HCT116 (cell line): ENCODE results near the gene MRPS2.

Experiments
- EZH2 ChIP-seq: fragments of 200-600 bp; sonication (generic); IDR thresholded peaks from 2 replicates; pipeline ENCODE4 v1.6.1; 2017; ENCODE audit warnings: antibody characterized with exemption, mixed run types
- EZH2phosphoT487 ChIP-seq: fragments of 200-600 bp; IDR thresholded peaks from 2 replicates; pipeline ENCODE4 v1.6.1; 2018; ENCODE audit warnings: antibody characterized with exemption, borderline replicate concordance
- JUND ChIP-seq: IDR thresholded peaks from 2 replicates; pipeline ENCODE4 v1.6.1; 2012
- POLR2A ChIP-seq: IDR thresholded peaks from 2 replicates; pipeline ENCODE4 v1.7.0; 2011; ENCODE audit warnings: borderline replicate concordance; ENCODE audit not compliant: insufficient read depth, insufficient read length; ENCODE audit errors: extremely low read depth
- POLR2AphosphoS5 ChIP-seq: IDR thresholded peaks from 2 replicates; pipeline ENCODE4 v1.6.1; 2011; ENCODE audit warnings: mild to moderate bottlenecking, low read depth, low read length, moderate library complexity
- RAD21 ChIP-seq: IDR thresholded peaks from 2 replicates; pipeline ENCODE4 v1.6.1; 2012; ENCODE audit warnings: low read depth, mild to moderate bottlenecking
- SIN3A ChIP-seq: IDR thresholded peaks from 2 replicates; pipeline ENCODE4 v1.6.1; 2012; ENCODE audit warnings: low read depth
- SP1 ChIP-seq: IDR thresholded peaks from 2 replicates; pipeline ENCODE4 v1.6.1; 2012; ENCODE audit warnings: low read depth
- SRF ChIP-seq: IDR thresholded peaks from 2 replicates; pipeline ENCODE4 v1.6.1; 2012; ENCODE audit warnings: low read depth
- TCF7L2 ChIP-seq: IDR thresholded peaks from 2 replicates; pipeline ENCODE4 v1.7.0; 2011; ENCODE audit warnings: borderline replicate concordance, inconsistent platforms; ENCODE audit not compliant: insufficient read depth, insufficient read length; ENCODE audit errors: extremely low read depth
- YY1 ChIP-seq: IDR thresholded peaks from 2 replicates; pipeline ENCODE4 v1.6.1; 2011; ENCODE audit warnings: low read length, low read depth, moderate library complexity, mild to moderate bottlenecking; ENCODE audit not compliant: insufficient replicate concordance; ENCODE audit errors: extremely low read depth
- ZNF274 ChIP-seq: fragments of 200-500 bp; sonication (Bioruptor generic); IDR thresholded peaks from 2 replicates; pipeline ENCODE4 v1.6.1; 2014; ENCODE audit warnings: mild to moderate bottlenecking, low read depth, low read length, inconsistent platforms
- TF ChIP-seq, protein P1 (sequence below): IDR thresholded peaks from 2 replicates; pipeline ENCODE4 v1.6.1; 2011; ENCODE audit warnings: mild to moderate bottlenecking, low read length, moderate library complexity; ENCODE audit not compliant: insufficient replicate concordance; ENCODE audit errors: extremely low read depth
- TF ChIP-seq, protein P2 (sequence below), 3 experiments: fragments of 200-600 bp in 1 of 3; sonication (generic) in 1 of 3; IDR thresholded peaks in 2 of 3; conservative IDR thresholded peaks in 1 of 3; 2 replicates each; pipeline ENCODE4 v1.5.1; 2012 to 2017; ENCODE audit warnings: low read depth in 2 of 3, low read length in 2 of 3, antibody characterized with exemption in 1 of 3, borderline replicate concordance in 1 of 3, control low read depth in 1 of 3, mild to moderate bottlenecking in 1 of 3, mixed read lengths in 1 of 3, mixed run types in 1 of 3, moderate library complexity in 1 of 3; ENCODE audit not compliant: insufficient read depth in 1 of 3

DNA sequence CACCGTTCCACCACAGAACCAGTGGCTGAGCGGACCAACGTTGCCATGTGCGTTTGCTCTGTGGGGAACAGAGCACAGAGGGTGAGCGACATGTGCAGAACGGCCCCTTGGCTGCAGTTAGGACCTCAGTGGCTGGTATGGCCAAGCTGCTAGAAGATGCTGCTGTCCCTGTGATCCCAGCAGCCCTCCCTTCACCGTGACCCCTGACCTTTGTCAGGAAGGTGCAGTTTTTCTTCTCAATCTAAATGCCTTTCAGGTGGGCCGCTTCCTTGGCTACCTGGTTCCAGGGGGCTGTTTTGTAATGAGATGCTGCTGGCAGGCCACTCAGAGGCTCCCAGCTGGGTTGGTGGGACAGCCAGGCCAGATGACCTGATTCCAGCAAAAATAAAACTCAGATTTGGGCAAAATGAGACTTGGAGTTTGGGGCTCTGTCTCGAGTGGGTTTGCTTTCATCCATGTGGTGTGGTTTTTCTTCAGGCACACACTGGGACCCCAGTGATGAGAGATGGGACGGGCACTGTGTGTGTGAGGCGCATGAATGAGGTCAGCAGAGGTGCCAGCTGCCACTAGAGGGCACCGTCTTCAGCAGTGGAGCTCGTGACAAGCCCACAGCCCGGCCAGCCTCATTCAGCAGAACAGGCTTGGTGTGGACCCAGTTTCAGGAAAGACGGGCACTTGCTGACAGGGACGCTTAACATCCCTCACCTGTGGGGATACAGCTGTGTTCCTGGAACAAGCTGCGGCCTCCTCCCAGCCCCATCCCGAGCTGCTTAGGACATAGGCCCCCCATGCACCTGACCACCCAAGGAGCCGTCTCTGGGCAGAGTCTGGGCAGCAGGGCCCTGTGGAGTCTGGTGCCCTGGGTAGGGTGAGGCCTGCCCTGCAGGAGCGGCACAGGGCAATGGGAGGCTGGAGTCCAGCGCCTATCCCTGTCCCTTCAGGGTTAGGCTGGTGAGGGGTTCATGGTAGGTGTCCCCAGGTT lies 4.1 kb downstream of the MRPS2 start:
- TF ChIP-seq, protein P1, sequence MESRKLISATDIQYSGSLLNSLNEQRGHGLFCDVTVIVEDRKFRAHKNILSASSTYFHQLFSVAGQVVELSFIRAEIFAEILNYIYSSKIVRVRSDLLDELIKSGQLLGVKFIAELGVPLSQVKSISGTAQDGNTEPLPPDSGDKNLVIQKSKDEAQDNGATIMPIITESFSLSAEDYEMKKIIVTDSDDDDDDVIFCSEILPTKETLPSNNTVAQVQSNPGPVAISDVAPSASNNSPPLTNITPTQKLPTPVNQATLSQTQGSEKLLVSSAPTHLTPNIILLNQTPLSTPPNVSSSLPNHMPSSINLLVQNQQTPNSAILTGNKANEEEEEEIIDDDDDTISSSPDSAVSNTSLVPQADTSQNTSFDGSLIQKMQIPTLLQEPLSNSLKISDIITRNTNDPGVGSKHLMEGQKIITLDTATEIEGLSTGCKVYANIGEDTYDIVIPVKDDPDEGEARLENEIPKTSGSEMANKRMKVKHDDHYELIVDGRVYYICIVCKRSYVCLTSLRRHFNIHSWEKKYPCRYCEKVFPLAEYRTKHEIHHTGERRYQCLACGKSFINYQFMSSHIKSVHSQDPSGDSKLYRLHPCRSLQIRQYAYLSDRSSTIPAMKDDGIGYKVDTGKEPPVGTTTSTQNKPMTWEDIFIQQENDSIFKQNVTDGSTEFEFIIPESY, result no peak
- TF ChIP-seq POLR2A (no peak), POLR2AphosphoS5 (no peak), SIN3A (no peak), SP1 (no peak), RAD21 (no peak), EZH2phosphoT487 (no peak), SRF (no peak), TCF7L2 (no peak), EZH2 (no peak), YY1 (no peak), ZNF274 (no peak), JUND (no peak)
- TF ChIP-seq, protein P2, sequence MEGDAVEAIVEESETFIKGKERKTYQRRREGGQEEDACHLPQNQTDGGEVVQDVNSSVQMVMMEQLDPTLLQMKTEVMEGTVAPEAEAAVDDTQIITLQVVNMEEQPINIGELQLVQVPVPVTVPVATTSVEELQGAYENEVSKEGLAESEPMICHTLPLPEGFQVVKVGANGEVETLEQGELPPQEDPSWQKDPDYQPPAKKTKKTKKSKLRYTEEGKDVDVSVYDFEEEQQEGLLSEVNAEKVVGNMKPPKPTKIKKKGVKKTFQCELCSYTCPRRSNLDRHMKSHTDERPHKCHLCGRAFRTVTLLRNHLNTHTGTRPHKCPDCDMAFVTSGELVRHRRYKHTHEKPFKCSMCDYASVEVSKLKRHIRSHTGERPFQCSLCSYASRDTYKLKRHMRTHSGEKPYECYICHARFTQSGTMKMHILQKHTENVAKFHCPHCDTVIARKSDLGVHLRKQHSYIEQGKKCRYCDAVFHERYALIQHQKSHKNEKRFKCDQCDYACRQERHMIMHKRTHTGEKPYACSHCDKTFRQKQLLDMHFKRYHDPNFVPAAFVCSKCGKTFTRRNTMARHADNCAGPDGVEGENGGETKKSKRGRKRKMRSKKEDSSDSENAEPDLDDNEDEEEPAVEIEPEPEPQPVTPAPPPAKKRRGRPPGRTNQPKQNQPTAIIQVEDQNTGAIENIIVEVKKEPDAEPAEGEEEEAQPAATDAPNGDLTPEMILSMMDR (IDR thresholded peaks at IDR 0.05 in 2 of 3, conservative IDR thresholded peaks at IDR 0.05 in 1 of 3; ENCODE audit: borderline replicate concordance in 1 of 3, insufficient read depth in 1 of 3, low read depth in 2 of 3, low read length in 2 of 3), result peak in 2 of 3 experiments; percentile 72 to 86; a peak in 4 of 6 replicates
